Adrenal gland (tissue), 19 donors: ENCODE measurements around the gene OR11H6. TPM values are rescaled to one million over a fixed set of nuclear protein-coding genes. Genes with fewer than 3 reads are reported as not detected.
"Not testable (repeated sequence)": the region's sequence is repeated elsewhere in the genome, so short reads cannot be mapped to it uniquely, and the experiment has no call there.

Experiments
- DNase-seq, 7 donors: peaks; one replicate each; pipeline ENCODE4 v3.0.0-alpha.2; 2019 to 2020
- H3K27ac ChIP-seq, 5 donors: fragments of 200-600 bp; sonication (generic) in 4 of 5; 1 replicate in 3 of 5; 2 replicates in 2 of 5; pipeline versions ENCODE4 v1.5.1 to v1.8.0; 2016 to 2020; ENCODE audit warnings: mild to moderate bottlenecking in 1 of 5
- H3K27me3 ChIP-seq: fragments of 200-600 bp; 2 replicates; pipeline ENCODE4 v1.8.0; 2021
- H3K36me3 ChIP-seq, 2 donors: fragments of 200-600 bp; replicated peaks in 1 of 2; 1 replicate in 1 of 2; 2 replicates in 1 of 2; pipeline versions ENCODE4 v1.5.1 to v1.8.0; 2018 to 2022
- H3K4me1 ChIP-seq, 2 donors: fragments of 200-600 bp; replicated peaks in 1 of 2; 1 replicate in 1 of 2; 2 replicates in 1 of 2; pipeline versions ENCODE4 v1.5.1 to v1.8.0; 2018 to 2021
- H3K4me3 ChIP-seq, 4 donors: fragments of 200-600 bp; sonication (generic) in 3 of 4; one replicate each; pipeline ENCODE4 v1.5.1; 2016 to 2018
- H3K9me3 ChIP-seq, 3 donors: fragments of 200-600 bp; sonication (generic) in 1 of 3; replicated peaks in 1 of 3; 1 replicate in 2 of 3; 2 replicates in 1 of 3; pipeline versions ENCODE4 v1.5.1 to v1.8.0; 2016 to 2021
- POLR2A ChIP-seq, 2 donors: fragments of 450-650 bp; IDR thresholded peaks; one replicate each; pipeline ENCODE4 v1.6.1; 2017; ENCODE audit warnings: antibody characterized with exemption in 2 of 2, mild to moderate bottlenecking in 2 of 2, moderate library complexity in 1 of 2
- WGBS, 4 donors: extraction: QIAGEN DNeasy Blood & Tissue Kit in 2 of 4; methylation state at CpG; one replicate each; pipeline versions ENCODE4 v1.1.5 to v1.1.7; 2013 to 2017; 5-methylcytosine and 5-hydroxymethylcytosine counted together
- intact Hi-C, 2 donors: fragments of 100-400 bp; cut with DNase I; formaldehyde crosslinking; loops; one replicate each; pipeline versions ENCODE4 v1.14.1 to v1.15.0; 2022 to 2023
- long read RNA-seq, 10 donors: library from polyadenylated mRNA in 3 of 10; unstranded in 2 of 10; stranded (forward) in 1 of 10; transcript quantifications; one replicate each; pipeline ENCODE4 v2.0.0 and lab custom pipeline, GENCODE V29; 2021 to 2026
- polyA plus RNA-seq, 3 donors: library from polyadenylated mRNA; stranded (reverse); fragments of 200-250 nt in 2 of 3; fragments of 350-450 nt in 1 of 3; fragmentation: Illumina TruSeq in 1 of 3; extraction: RNeasy Lipid Tissue Mini Kit (QIAGEN cat#74804) in 1 of 3; gene quantifications; one replicate each; pipeline ENCODE4 v1.2.3, GENCODE V29; 2013 to 2014
- total RNA-seq, 9 donors: library from RNA; depleted of rRNA in 4 of 9; stranded (reverse); fragments of >200 nt in 4 of 9; fragments of 120-200 nt in 1 of 9; fragmentation: NEBNext Ultra II Directional in 1 of 9; extraction: Animal tissue kit (Norgen Biotek cat#: 25700) in 1 of 9; gene quantifications; one replicate each; pipeline versions ENCODE4 v1.1.0 to v1.2.4, GENCODE V29; 2013 to 2023
- TF ChIP-seq, protein P1 (sequence below), 6 experiments: fragments of 450-650 bp in 4 of 6; fragments of 200-600 bp in 2 of 6; sonication (generic) in 1 of 6; IDR thresholded peaks; 1 replicate in 5 of 6; 2 replicates in 1 of 6; pipeline versions ENCODE4 v1.5.1 to v1.8.0; 2016 to 2021; ENCODE audit warnings: antibody characterized with exemption in 6 of 6, mild to moderate bottlenecking in 2 of 6, moderate library complexity in 1 of 6
- donor health status: healthy with polysubstance abuse.
- donor health status: Bipolar disorder and iron deficiency.
- donor health status: DM: yes; HTN: yes; CAD: no.
- donor health status: DM: no; HTN: no; CAD: no.
- donor health status: DM: no; HTN: no; CAD: no.
- donor health status: DM: yes; HTN: yes; CAD: no.

OR11H6 gene, protein sequence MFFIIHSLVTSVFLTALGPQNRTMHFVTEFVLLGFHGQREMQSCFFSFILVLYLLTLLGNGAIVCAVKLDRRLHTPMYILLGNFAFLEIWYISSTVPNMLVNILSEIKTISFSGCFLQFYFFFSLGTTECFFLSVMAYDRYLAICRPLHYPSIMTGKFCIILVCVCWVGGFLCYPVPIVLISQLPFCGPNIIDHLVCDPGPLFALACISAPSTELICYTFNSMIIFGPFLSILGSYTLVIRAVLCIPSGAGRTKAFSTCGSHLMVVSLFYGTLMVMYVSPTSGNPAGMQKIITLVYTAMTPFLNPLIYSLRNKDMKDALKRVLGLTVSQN
- total RNA-seq = not detected
- not detected for polyA plus RNA-seq
- long read RNA-seq, donor 1 = 0 reads
- long read RNA-seq, donor 2 = 0 reads
- long read RNA-seq, donor 3 = 0 reads
- long read RNA-seq, donor 4 = 0 reads
- long read RNA-seq, donor 5 = 0 reads
- long read RNA-seq, donor 6 = 0 reads
- long read RNA-seq, donor 7 = 0 reads
- long read RNA-seq, donor 8 = 0 reads
- long read RNA-seq, donor 9 = 0 reads
- long read RNA-seq, donor 10 = 0 reads

DNA sequence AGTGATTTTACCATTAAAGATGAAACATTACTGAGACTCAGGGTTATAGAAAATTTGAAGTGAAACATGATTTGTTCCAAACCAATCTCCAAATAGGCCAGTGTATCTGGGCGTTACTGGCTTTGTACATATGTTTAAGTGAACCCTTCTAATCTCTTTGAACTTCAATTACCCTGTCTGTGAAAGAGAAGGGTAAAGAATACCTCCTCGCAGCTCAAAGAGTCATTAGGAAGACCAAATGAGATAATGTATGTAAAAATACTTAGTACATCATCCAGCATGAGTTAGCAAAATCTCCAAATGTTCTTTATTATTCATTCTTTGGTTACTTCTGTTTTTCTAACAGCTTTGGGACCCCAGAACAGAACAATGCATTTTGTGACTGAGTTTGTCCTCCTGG lies at the start of gene OR11H6:
TSS of gene OR11H6 (plus strand) at position 301 of the 400 bp plus-strand sequence. CDS start at position 301, 0 bp downstream.
- DNase-seq = no peak
- intact Hi-C loops = no loop called here
- no peak for TF ChIP-seq POLR2A (IDR thresholded peaks at IDR 0.05)
- TF ChIP-seq, protein P1, sequence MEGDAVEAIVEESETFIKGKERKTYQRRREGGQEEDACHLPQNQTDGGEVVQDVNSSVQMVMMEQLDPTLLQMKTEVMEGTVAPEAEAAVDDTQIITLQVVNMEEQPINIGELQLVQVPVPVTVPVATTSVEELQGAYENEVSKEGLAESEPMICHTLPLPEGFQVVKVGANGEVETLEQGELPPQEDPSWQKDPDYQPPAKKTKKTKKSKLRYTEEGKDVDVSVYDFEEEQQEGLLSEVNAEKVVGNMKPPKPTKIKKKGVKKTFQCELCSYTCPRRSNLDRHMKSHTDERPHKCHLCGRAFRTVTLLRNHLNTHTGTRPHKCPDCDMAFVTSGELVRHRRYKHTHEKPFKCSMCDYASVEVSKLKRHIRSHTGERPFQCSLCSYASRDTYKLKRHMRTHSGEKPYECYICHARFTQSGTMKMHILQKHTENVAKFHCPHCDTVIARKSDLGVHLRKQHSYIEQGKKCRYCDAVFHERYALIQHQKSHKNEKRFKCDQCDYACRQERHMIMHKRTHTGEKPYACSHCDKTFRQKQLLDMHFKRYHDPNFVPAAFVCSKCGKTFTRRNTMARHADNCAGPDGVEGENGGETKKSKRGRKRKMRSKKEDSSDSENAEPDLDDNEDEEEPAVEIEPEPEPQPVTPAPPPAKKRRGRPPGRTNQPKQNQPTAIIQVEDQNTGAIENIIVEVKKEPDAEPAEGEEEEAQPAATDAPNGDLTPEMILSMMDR (IDR thresholded peaks at IDR 0.05) = no peak
- H3K27me3 ChIP-seq = no peaks in the 10 kb centered on the region
- H3K9me3 ChIP-seq = no peaks in the 10 kb centered on the region
- no peak within 1 kb of the TSS for H3K27ac ChIP-seq
- WGBS, 4 donors = 22 to 43% (median 31%) methylated on average over 2 of the region's 2 CpGs
- H3K4me3 ChIP-seq = no peak within 1 kb of the TSS
- no peaks in the 10 kb centered on the region for H3K4me1 ChIP-seq
- H3K36me3 ChIP-seq = no peaks in the 10 kb centered on the region

DNA sequence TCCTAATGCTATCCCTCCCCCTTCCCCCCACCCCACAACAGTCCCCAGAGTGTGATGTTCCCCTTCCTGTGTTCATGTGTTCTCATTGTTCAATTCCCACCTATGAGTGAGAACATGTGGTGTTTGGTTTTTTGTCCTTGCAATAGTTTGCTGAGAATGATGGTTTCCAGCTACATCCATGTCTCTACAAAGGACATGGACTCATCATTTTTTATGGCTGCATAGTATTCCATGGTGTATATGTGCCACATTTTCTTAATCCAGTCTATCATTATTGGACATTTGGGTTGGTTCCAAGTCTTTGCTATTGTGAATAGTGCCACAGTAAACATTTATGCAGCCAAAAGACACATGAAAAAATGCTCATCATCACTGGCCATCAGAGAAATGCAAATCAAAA lies 49.3 kb upstream of the OR11H6 start:
- intact Hi-C loops, H3K9me3 ChIP-seq, H3K4me1 ChIP-seq, H3K36me3 ChIP-seq, DNase-seq, H3K27ac ChIP-seq, H3K4me3 ChIP-seq, H3K27me3 ChIP-seq: not testable (repeated sequence)

DNA sequence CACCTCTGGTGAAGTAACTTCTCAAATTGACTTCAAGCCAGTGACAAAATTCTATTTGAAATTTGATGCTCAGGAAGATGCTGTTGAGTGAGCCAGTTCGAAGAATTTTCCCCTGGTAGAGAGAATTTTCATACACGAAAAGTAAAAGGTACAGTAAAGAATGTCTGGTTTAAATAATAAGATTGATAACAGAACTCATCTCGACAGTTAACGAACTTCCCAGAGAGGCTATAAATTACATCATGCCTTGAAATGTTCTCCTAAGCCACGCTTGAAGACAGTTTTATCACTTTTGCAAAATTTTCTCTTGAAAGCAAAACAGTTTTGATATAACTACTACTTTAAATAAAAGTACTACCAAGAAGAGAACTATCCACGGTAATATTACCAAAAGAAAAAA lies 47.2 kb upstream of the OR11H6 start:
- H3K4me1 ChIP-seq = no peaks in the 10 kb centered on the region
- H3K4me3 ChIP-seq = no peak overlapping the region
- intact Hi-C loops = no loop called here
- 40 to 61% (median 52%) methylated on average over 6 of the region's 6 CpGs for WGBS, 4 donors
- H3K36me3 ChIP-seq = no peaks in the 10 kb centered on the region
- no peaks in the 10 kb centered on the region for H3K27me3 ChIP-seq
- TF ChIP-seq, protein P1 (IDR thresholded peaks at IDR 0.05) = no peak
- no peak for TF ChIP-seq POLR2A (IDR thresholded peaks at IDR 0.05)
- no peak overlapping the region for H3K27ac ChIP-seq
- no peak for DNase-seq
- no peaks in the 10 kb centered on the region for H3K9me3 ChIP-seq

DNA sequence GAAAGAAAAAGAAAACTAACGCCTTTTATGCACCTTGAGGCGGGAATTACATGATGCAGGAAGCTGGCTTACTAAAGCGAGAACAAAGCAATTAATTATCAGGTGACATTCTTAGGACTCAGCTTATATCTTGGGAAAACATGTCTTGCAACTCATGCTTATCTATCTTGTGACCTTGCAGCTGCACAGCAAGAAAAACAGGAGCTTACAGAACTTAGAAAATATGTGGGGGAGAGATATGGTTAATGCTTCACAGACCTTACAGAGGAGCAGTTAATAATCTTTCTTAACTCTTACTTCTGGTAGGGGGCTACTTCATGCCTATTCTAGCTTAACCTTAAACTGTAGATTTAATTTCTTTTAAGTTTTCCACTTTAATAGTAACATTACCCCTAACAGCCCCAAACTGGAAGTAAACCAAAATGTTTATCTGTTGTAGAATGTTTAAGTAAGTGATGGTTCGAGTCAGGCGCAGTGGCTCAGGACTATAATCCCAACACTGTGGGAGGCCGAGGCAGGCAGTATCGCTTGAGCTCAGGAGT lies 46.0 kb upstream of the OR11H6 start:
- H3K27me3 ChIP-seq = no peaks in the 10 kb centered on the region
- no peaks in the 10 kb centered on the region for H3K36me3 ChIP-seq
- TF ChIP-seq POLR2A (IDR thresholded peaks at IDR 0.05) = no peak
- TF ChIP-seq, protein P1 (IDR thresholded peaks at IDR 0.05) = no peak
- no peak for DNase-seq
- no peak overlapping the region for H3K4me3 ChIP-seq
- H3K27ac ChIP-seq = no peak overlapping the region
- WGBS, 4 donors = 59 to 66% (median 62%) methylated on average over 7 of the region's 7 CpGs
- intact Hi-C loops = no loop called here
- H3K4me1 ChIP-seq = no peaks in the 10 kb centered on the region
- H3K9me3 ChIP-seq = no peaks in the 10 kb centered on the region
